ENCODE data around the gene GALNT2.

GRCh38 chr1:230295367-230295766, 228.3 kb downstream of the GALNT2 start:
- TF ChIP-seq CTCF (IDR thresholded peaks at IDR 0.05): no peak
- no peak for TF ChIP-seq POLR2A (IDR thresholded peaks at IDR 0.05)

Data from adrenal gland (tissue), 5 donors.